Activated naive CD8-positive, alpha-beta T cell treated with anti-CD3 and anti-CD28 coated beads for 36 hours (primary cell): ENCODE data around the gene ARHGAP32. TPM values are rescaled to one million over a fixed set of nuclear protein-coding genes. Genes with fewer than 3 reads are reported as not detected.
"Not testable (repeated sequence)": the region's sequence is repeated elsewhere in the genome, so short reads cannot be mapped to it uniquely, and the experiment has no call there.

Experiments used
- DNase-seq: peaks from one replicate; pipeline ENCODE4 v3.0.0; 2021
- H3K27ac Mint-ChIP-seq: one replicate; pipeline ENCODE4 v1.8.0; 2022; ENCODE audit warnings: mild to moderate bottlenecking, moderate library complexity, mixed read lengths
- H3K27me3 Mint-ChIP-seq: one replicate; pipeline ENCODE4 v1.8.0; 2022; ENCODE audit warnings: mild to moderate bottlenecking, mixed read lengths
- H3K36me3 Mint-ChIP-seq: one replicate; pipeline ENCODE4 v1.8.0; 2021; ENCODE audit warnings: mild to moderate bottlenecking, mixed read lengths
- H3K4me1 Mint-ChIP-seq: one replicate; pipeline ENCODE4 v1.8.0; 2021; ENCODE audit warnings: mixed read lengths
- H3K4me3 Mint-ChIP-seq: one replicate; pipeline ENCODE4 v1.8.0; 2022; ENCODE audit warnings: mild to moderate bottlenecking, moderate library complexity, mixed read lengths
- H3K9me3 Mint-ChIP-seq: one replicate; pipeline ENCODE4 v1.8.0; 2022; ENCODE audit warnings: mixed read lengths
- total RNA-seq, 2 experiments: library from RNA; stranded (reverse); gene quantifications; one replicate each; pipeline ENCODE4 v1.2.3, GENCODE V29; 2021

The ARHGAP32 gene
- total RNA-seq, 2 experiments from 2014 or later, result 6.5 to 7.4 TPM

- peaks cover 3% of the 10 kb centered on the region for H3K27me3 Mint-ChIP-seq
- H3K4me1 Mint-ChIP-seq, result peaks cover 10% of the 10 kb centered on the region
- DNase-seq, result no peak
- no peak overlapping the region for H3K27ac Mint-ChIP-seq
- H3K36me3 Mint-ChIP-seq, result no peaks in the 10 kb centered on the region
- H3K4me3 Mint-ChIP-seq, result no peak overlapping the region
- H3K9me3 Mint-ChIP-seq, result no peaks in the 10 kb centered on the region
Measured at GRCh38 chr11:128924104-128924503, 268.0 kb downstream of the ARHGAP32 start.

GRCh38 chr11:128921793-128922192 is 270.3 kb downstream of the ARHGAP32 start:
- H3K4me3 Mint-ChIP-seq, result no peak overlapping the region
- H3K27me3 Mint-ChIP-seq, result peaks cover 7% of the 10 kb centered on the region

GRCh38 chr11:128920666-128921065 is 271.5 kb downstream of the ARHGAP32 start:
- no peak overlapping the region for H3K27ac Mint-ChIP-seq
- H3K36me3 Mint-ChIP-seq, result no peaks in the 10 kb centered on the region
- no peak overlapping the region for H3K4me3 Mint-ChIP-seq
- peaks cover 3% of the 10 kb centered on the region for H3K4me1 Mint-ChIP-seq
- no peak for DNase-seq
- no peaks in the 10 kb centered on the region for H3K9me3 Mint-ChIP-seq
- H3K27me3 Mint-ChIP-seq, result peaks cover 7% of the 10 kb centered on the region

More at GRCh38 chr11:128921793-128922192, 270.3 kb downstream of the ARHGAP32 start:
- Mint-ChIP-seq H3K36me3 (no peaks in the 10 kb centered on the region), H3K27ac (no peak overlapping the region), H3K4me1 (peaks cover 3% of the 10 kb centered on the region), H3K9me3 (no peaks in the 10 kb centered on the region)
- DNase-seq, result no peak

GRCh38 chr11:128919635-128920034 is 272.5 kb downstream of the ARHGAP32 start:
- not testable (repeated sequence) for H3K4me1 Mint-ChIP-seq, H3K4me3 Mint-ChIP-seq

GRCh38 chr11:128919216-128919615 is 272.9 kb downstream of the ARHGAP32 start:
- Mint-ChIP-seq H3K27me3 (peaks cover 7% of the 10 kb centered on the region), H3K4me3 (no peak overlapping the region), H3K27ac (peak overlapping the region; percentile 26), H3K36me3 (no peaks in the 10 kb centered on the region), H3K9me3 (no peaks in the 10 kb centered on the region), H3K4me1 (peaks cover 3% of the 10 kb centered on the region)
- DNase-seq, result no peak

More at GRCh38 chr11:128919635-128920034, 272.5 kb downstream of the ARHGAP32 start:
- not testable (repeated sequence) for H3K27me3 Mint-ChIP-seq, DNase-seq, H3K9me3 Mint-ChIP-seq, H3K27ac Mint-ChIP-seq, H3K36me3 Mint-ChIP-seq

- Mint-ChIP-seq H3K4me3 (no peak overlapping the region), H3K36me3 (no peaks in the 10 kb centered on the region), H3K9me3 (no peaks in the 10 kb centered on the region), H3K4me1 (peaks cover 3% of the 10 kb centered on the region), H3K27ac (no peak overlapping the region), H3K27me3 (peaks cover 7% of the 10 kb centered on the region)
- DNase-seq, result no peak
Measured at GRCh38 chr11:128917144-128917724, 274.9 kb downstream of the ARHGAP32 start.

- Mint-ChIP-seq H3K4me3 (no peak overlapping the region), H3K36me3 (no peaks in the 10 kb centered on the region), H3K27me3 (peaks cover 8% of the 10 kb centered on the region), H3K4me1 (peaks cover 3% of the 10 kb centered on the region), H3K9me3 (no peaks in the 10 kb centered on the region), H3K27ac (no peak overlapping the region)
- no peak for DNase-seq
Measured at GRCh38 chr11:128916681-128917080, 275.4 kb downstream of the ARHGAP32 start.

GRCh38 chr11:128916037-128916572 is 276.0 kb downstream of the ARHGAP32 start:
- Mint-ChIP-seq H3K36me3 (no peaks in the 10 kb centered on the region), H3K4me1 (peaks cover 3% of the 10 kb centered on the region), H3K27me3 (peaks cover 11% of the 10 kb centered on the region), H3K27ac (no peak overlapping the region), H3K9me3 (no peaks in the 10 kb centered on the region), H3K4me3 (no peak overlapping the region)
- DNase-seq, result no peak

GRCh38 chr11:128915149-128915521 is 277.0 kb downstream of the ARHGAP32 start:
- no peak for DNase-seq
- Mint-ChIP-seq H3K9me3 (no peaks in the 10 kb centered on the region), H3K36me3 (no peaks in the 10 kb centered on the region), H3K27me3 (peaks cover 9% of the 10 kb centered on the region), H3K27ac (no peak overlapping the region), H3K4me1 (peaks cover 3% of the 10 kb centered on the region), H3K4me3 (no peak overlapping the region)

Other genes starting within 250 kb of the ARHGAP32 start
- gene TP53AIP1, start 249.5 kb downstream of the ARHGAP32 start, total RNA-seq, result not detected
- gene BARX2, start 183.5 kb upstream of the ARHGAP32 start, total RNA-seq, result under 1 TPM in 1 of 2 experiments, not detected in 1; 0.12 TPM